Transverse colon (tissue), 4 donors: ENCODE results near the gene IFT81. TPM values are rescaled to one million over a fixed set of nuclear protein-coding genes. Genes with fewer than 3 reads are reported as not detected.
"Not testable (repeated sequence)": the region's sequence is repeated elsewhere in the genome, so short reads cannot be mapped to it uniquely, and the experiment has no call there.

ENCODE experiments used
- DNase-seq: peaks from one replicate; pipeline ENCODE4 v3.0.0-alpha.2; 2019
- H3K27ac ChIP-seq, 4 donors: fragments of 200-600 bp; sonication (generic); 2 replicates each; pipeline ENCODE4 v1.5.1; 2016 to 2018; ENCODE audit warnings: inconsistent platforms in 4 of 4
- H3K27me3 ChIP-seq: fragments of 200-600 bp; sonication (generic); 2 replicates; pipeline ENCODE4 v1.5.1; 2017; ENCODE audit warnings: inconsistent platforms
- H3K36me3 ChIP-seq, 4 donors: fragments of 200-600 bp; sonication (generic); 2 replicates each; pipeline ENCODE4 v1.5.1; 2017 to 2019; ENCODE audit warnings: inconsistent platforms in 4 of 4
- H3K4me1 ChIP-seq, 4 donors: fragments of 200-600 bp; sonication (generic); 2 replicates each; pipeline ENCODE4 v1.5.1; 2017 to 2020; ENCODE audit warnings: inconsistent platforms in 4 of 4
- H3K4me3 ChIP-seq, 4 donors: fragments of 200-600 bp; sonication (generic); 1 replicate in 1 of 4; 2 replicates in 3 of 4; pipeline versions ENCODE4 v1.5.1 to v1.6.1; 2017 to 2019; ENCODE audit warnings: inconsistent platforms in 4 of 4
- H3K9me3 ChIP-seq, 2 donors: fragments of 200-600 bp; sonication (generic); 2 replicates each; pipeline ENCODE4 v1.5.1; 2017 to 2019; ENCODE audit warnings: inconsistent platforms in 2 of 2
- CTCF ChIP-seq, 5 experiments: fragments of 200-600 bp in 3 of 5; fragments of 450-650 bp in 2 of 5; sonication (generic) in 3 of 5; IDR thresholded peaks; 1 replicate in 2 of 5; 2 replicates in 3 of 5; pipeline ENCODE4 v1.5.1; 2016 to 2017; ENCODE audit warnings: antibody characterized with exemption in 5 of 5, inconsistent platforms in 3 of 5, mild to moderate bottlenecking in 2 of 5, moderate library complexity in 1 of 5
- EP300 ChIP-seq: sonication (generic); formaldehyde crosslinking; IDR thresholded peaks from one replicate; pipeline ENCODE4 v1.6.1; 2017; ENCODE audit warnings: antibody characterized with exemption, low read depth
- POLR2A ChIP-seq: fragments of 450-650 bp; IDR thresholded peaks from one replicate; pipeline ENCODE4 v1.6.1; 2016; ENCODE audit warnings: antibody characterized with exemption, mild to moderate bottlenecking, moderate library complexity
- POLR2AphosphoS5 ChIP-seq, 3 donors: sonication (generic); formaldehyde crosslinking; IDR thresholded peaks; one replicate each; pipeline ENCODE4 v1.6.1; 2016; ENCODE audit warnings: antibody characterized with exemption in 3 of 3
- WGBS, 2 donors: methylation state at CpG; one replicate each; pipeline ENCODE4 v1.1.5; 2018; ENCODE audit warnings: low coverage in 1 of 2; 5-methylcytosine and 5-hydroxymethylcytosine counted together
- in situ Hi-C, 4 donors: fragments of 200-750 bp; cut with MboI; loops; one replicate each; pipeline versions ENCODE4 v1.15.0 to v1.15.1; 2017; ENCODE audit warnings: low sequenced_read_pairs in 3 of 4, low pct_ligation_motif_present in 1 of 4, low pct_unique_long_range_greater_than_20kb in 1 of 4
- intact Hi-C: fragments of 100-400 bp; cut with DNase I; formaldehyde crosslinking; loops from one replicate; pipeline ENCODE4 v1.15.1; 2023; ENCODE audit warnings: low total_unique reads
- total RNA-seq, 4 donors: library from RNA; depleted of rRNA; stranded (reverse); fragments of >200 nt; gene quantifications; one replicate each; pipeline ENCODE4 v1.1.0, GENCODE V29; 2016

IFT81 gene
- total RNA-seq, 4 donors from 2014 or later, result 2.6 to 14.8 (median 6.4) TPM

GRCh38 chr12:110115675-110116074, 8.5 kb upstream of the IFT81 start:
- Histone ChIP-seq H3K27ac (no peak overlapping the region), H3K4me3 (no peak overlapping the region), H3K9me3 (no peaks in the 10 kb centered on the region), H3K36me3 (no peaks in the 10 kb centered on the region), H3K4me1 (peaks cover 0 to 6% (median 2%) of the 10 kb centered on the region in 4 donors), H3K27me3 (no peaks in the 10 kb centered on the region)
- in situ Hi-C loops (no loop called here), intact Hi-C loops (no loop called here)
- no peak for DNase-seq
- TF ChIP-seq POLR2AphosphoS5 (IDR thresholded peaks at IDR 0.05), result no peak
- no peak for TF ChIP-seq EP300
- TF ChIP-seq CTCF (IDR thresholded peaks at IDR 0.05), result no peak
- no peak for TF ChIP-seq POLR2A
- WGBS, 2 donors, result 98% methylated on average over 4 of the region's 4 CpGs; no CpG with 5 or more reads in 1 of the 2 donors

DNA sequence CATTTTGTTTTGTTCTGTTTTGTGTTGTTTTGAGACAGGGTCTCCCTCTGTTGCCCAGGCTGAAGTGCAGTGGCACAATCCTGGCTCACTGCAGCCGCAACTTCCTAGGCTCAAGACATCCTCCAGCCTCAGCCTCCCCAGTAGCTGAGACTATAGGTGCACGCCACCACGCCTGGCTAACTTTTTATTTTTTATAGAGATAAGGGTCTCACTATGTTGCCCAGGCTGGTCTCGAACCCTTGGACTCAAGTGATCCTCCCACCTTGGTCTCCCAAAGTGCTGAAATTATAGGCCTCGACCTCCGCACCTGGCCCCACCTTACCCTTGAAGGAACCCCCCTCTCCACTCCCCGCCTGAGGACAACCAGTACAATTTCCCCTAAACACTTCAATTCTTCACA, 7.5 kb upstream of the IFT81 start:
- no peak overlapping the region for H3K4me3 ChIP-seq
- in situ Hi-C loops, result no loop called here
- peaks cover 0 to 6% (median 2%) of the 10 kb centered on the region in 4 donors for H3K4me1 ChIP-seq
- H3K27ac ChIP-seq, result peak overlapping the region in 1 of 4 donors; percentile 24
- H3K9me3 ChIP-seq, result no peaks in the 10 kb centered on the region
- no peak for TF ChIP-seq POLR2AphosphoS5 (IDR thresholded peaks at IDR 0.05)
- no peak for TF ChIP-seq POLR2A
- no peak for TF ChIP-seq EP300
- no peak for TF ChIP-seq CTCF (IDR thresholded peaks at IDR 0.05)
- H3K27me3 ChIP-seq, result no peaks in the 10 kb centered on the region
- intact Hi-C loops, result no loop called here
- no peak for DNase-seq
- 87 to 100% methylated on average over 1 to 7 of the region's 7 CpGs for WGBS, 2 donors
- H3K36me3 ChIP-seq, result no peaks in the 10 kb centered on the region

DNA sequence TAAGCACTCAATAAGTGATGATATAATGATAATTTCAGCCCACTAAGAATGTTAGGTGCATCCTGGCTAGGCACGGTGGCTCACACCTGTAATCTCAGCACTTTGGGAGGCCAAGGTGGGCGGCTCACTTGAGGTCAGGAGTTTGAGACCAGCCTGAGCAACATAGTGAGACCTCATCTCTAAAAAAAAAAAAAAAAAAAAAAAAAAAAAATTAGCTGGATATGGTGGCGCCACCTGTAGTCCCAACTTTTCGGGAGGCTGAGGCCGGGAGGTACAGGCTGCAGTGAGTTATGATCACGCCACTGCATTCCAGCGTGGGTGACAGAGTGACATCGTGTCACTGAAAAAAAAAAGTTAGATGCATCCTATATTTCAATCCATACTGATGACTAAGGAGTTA, 6.9 kb upstream of the IFT81 start:
- H3K4me3 ChIP-seq, DNase-seq, H3K4me1 ChIP-seq, intact Hi-C loops, H3K9me3 ChIP-seq, in situ Hi-C loops, H3K36me3 ChIP-seq, H3K27me3 ChIP-seq: not testable (repeated sequence)
- 75 to 88% methylated on average over 6 to 8 of the region's 8 CpGs for WGBS, 2 donors
- peak overlapping the region in 1 of 4 donors; percentile 24 for H3K27ac ChIP-seq

- TF ChIP-seq CTCF (IDR thresholded peaks at IDR 0.05), result no peak
- no peak for TF ChIP-seq POLR2A
- no peak for TF ChIP-seq EP300
- no peak for TF ChIP-seq POLR2AphosphoS5 (IDR thresholded peaks at IDR 0.05)
- no peaks in the 10 kb centered on the region for H3K9me3 ChIP-seq
- H3K4me1 ChIP-seq, result peaks cover 0 to 6% (median 2%) of the 10 kb centered on the region in 4 donors
- H3K4me3 ChIP-seq, result no peak overlapping the region
- DNase-seq, result no peak
- H3K27me3 ChIP-seq, result no peaks in the 10 kb centered on the region
- 45 to 59% methylated on average over 4 to 7 of the region's 7 CpGs for WGBS, 2 donors
- intact Hi-C loops, result no loop called here
- no peaks in the 10 kb centered on the region for H3K36me3 ChIP-seq
- in situ Hi-C loops, result no loop called here
- H3K27ac ChIP-seq, result peak overlapping the region in 2 of 4 donors; percentile 22 to 33
Observed at GRCh38 chr12:110117956-110118685, 6.0 kb upstream of the IFT81 start.
